ENCODE results near the gene ANKRD37. TPM values are rescaled to one million over a fixed set of nuclear protein-coding genes. Genes with fewer than 3 reads are reported as not detected.

ANKRD37 gene
- total and polyA plus RNA-seq, 9 donors = 6.3 to 72.8 (median 16.2) TPM

GRCh38 chr4:185381288-185382196, 15.1 kb upstream of the ANKRD37 start:
- intact Hi-C loops (cut with DNase I) = no loop called here
- no peak for DNase-seq
- TF ChIP-seq CTCF (IDR thresholded peaks at IDR 0.05) = no peak

GRCh38 chr4:185382754-185383153, 13.9 kb upstream of the ANKRD37 start:
- H3K36me3 ChIP-seq = no peaks in the 10 kb centered on the region
- no peak for DNase-seq
- no peak for TF ChIP-seq CTCF (IDR thresholded peaks at IDR 0.05)
- no peak for TF ChIP-seq POLR2A (IDR thresholded peaks at IDR 0.05)
- TF ChIP-seq EP300 (IDR thresholded peaks at IDR 0.05) = no peak
- H3K4me3 ChIP-seq = no peak overlapping the region
- H3K4me1 ChIP-seq (ENCODE audit: insufficient read depth) = peaks cover 1% of the 10 kb centered on the region
- no peaks in the 10 kb centered on the region for H3K9me3 ChIP-seq
- H3K27ac ChIP-seq = no peak overlapping the region
- intact Hi-C loops (cut with DNase I) = no loop called here
- no peaks in the 10 kb centered on the region for H3K27me3 ChIP-seq

More at GRCh38 chr4:185381288-185382196, 15.1 kb upstream of the ANKRD37 start:
- Histone ChIP-seq H3K9me3 (no peaks in the 10 kb centered on the region), H3K27me3 (no peaks in the 10 kb centered on the region), H3K4me3 (no peak overlapping the region), H3K4me1 (ENCODE audit: insufficient read depth) (peaks cover 1% of the 10 kb centered on the region), H3K27ac (no peak overlapping the region), H3K36me3 (no peaks in the 10 kb centered on the region)
- 38 to 48% (median 45%) methylated on average over 4 of the region's 4 CpGs for WGBS, 3 donors

- peaks cover 1% of the 10 kb centered on the region for H3K4me1 ChIP-seq (ENCODE audit: insufficient read depth)
- H3K4me3 ChIP-seq = no peak overlapping the region
- no peaks in the 10 kb centered on the region for H3K9me3 ChIP-seq
- no peak overlapping the region for H3K27ac ChIP-seq
- WGBS, 3 donors = 85 to 98% (median 97%) methylated on average over 4 of the region's 4 CpGs
- no peaks in the 10 kb centered on the region for H3K27me3 ChIP-seq
- H3K36me3 ChIP-seq = no peaks in the 10 kb centered on the region
- no peak for DNase-seq
- no peak for TF ChIP-seq CTCF (IDR thresholded peaks at IDR 0.05)
- TF ChIP-seq EP300 (IDR thresholded peaks at IDR 0.05) = no peak
- no peak for TF ChIP-seq POLR2A (IDR thresholded peaks at IDR 0.05)
- intact Hi-C loops (cut with DNase I) = no loop called here
These were observed 13.2 kb upstream of the ANKRD37 start for GRCh38 chr4:185383451-185383850.

- intact Hi-C loops (cut with DNase I) = no loop called here
These were observed 12.6 kb upstream of the ANKRD37 start for GRCh38 chr4:185384061-185384460.

More at GRCh38 chr4:185384061-185384460, 12.6 kb upstream of the ANKRD37 start:
- no peak for TF ChIP-seq CTCF (IDR thresholded peaks at IDR 0.05)
- TF ChIP-seq POLR2A (IDR thresholded peaks at IDR 0.05) = no peak
- no peak for TF ChIP-seq EP300 (IDR thresholded peaks at IDR 0.05)
- Histone ChIP-seq H3K36me3 (no peaks in the 10 kb centered on the region), H3K4me3 (no peak overlapping the region), H3K4me1 (ENCODE audit: insufficient read depth) (peaks cover 1% of the 10 kb centered on the region), H3K27ac (no peak overlapping the region), H3K9me3 (no peaks in the 10 kb centered on the region), H3K27me3 (no peaks in the 10 kb centered on the region)
- 92 to 97% (median 94%) methylated on average over 2 of the region's 2 CpGs for whole genome bisulfite sequencing, 3 donors
- no peak for DNase-seq

Measured in ovary (tissue), 9 donors.